Testis (tissue), 2 donors: ENCODE data around the gene ZNF280B.

Source experiments
- POLR2A ChIP-seq: fragments of 450-650 bp; IDR thresholded peaks from one replicate; pipeline ENCODE4 v1.6.1; 2017; ENCODE audit warnings: antibody characterized with exemption, mild to moderate bottlenecking, moderate library complexity
- TF ChIP-seq, protein P1 (sequence below), 3 experiments: fragments of 450-650 bp in 2 of 3; fragments of 200-600 bp in 1 of 3; sonication (generic) in 1 of 3; IDR thresholded peaks; one replicate each; pipeline ENCODE4 v1.5.1; 2016 to 2019; ENCODE audit warnings: antibody characterized with exemption in 3 of 3, mild to moderate bottlenecking in 2 of 3, moderate library complexity in 1 of 3

DNA sequence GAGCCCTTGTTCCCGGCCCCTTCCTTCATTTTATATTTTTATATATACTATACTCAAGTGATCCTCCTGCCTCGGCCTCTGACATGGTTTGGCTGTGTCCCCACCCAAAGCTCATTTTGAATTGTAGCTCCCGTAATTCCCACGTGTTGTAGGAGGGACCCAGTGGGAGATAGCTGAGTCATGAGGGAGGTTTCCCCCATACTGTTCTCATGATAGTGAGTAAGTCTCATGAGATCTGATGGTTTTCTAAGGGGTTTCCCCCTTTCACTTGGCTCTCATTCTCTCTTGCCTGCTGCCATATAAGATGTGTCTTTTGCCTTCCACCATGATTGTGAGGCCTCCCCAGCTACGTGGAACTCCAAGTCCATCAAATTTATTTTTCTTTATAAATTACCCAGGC, 18.8 kb upstream of the ZNF280B start:
- TF ChIP-seq, protein P1, sequence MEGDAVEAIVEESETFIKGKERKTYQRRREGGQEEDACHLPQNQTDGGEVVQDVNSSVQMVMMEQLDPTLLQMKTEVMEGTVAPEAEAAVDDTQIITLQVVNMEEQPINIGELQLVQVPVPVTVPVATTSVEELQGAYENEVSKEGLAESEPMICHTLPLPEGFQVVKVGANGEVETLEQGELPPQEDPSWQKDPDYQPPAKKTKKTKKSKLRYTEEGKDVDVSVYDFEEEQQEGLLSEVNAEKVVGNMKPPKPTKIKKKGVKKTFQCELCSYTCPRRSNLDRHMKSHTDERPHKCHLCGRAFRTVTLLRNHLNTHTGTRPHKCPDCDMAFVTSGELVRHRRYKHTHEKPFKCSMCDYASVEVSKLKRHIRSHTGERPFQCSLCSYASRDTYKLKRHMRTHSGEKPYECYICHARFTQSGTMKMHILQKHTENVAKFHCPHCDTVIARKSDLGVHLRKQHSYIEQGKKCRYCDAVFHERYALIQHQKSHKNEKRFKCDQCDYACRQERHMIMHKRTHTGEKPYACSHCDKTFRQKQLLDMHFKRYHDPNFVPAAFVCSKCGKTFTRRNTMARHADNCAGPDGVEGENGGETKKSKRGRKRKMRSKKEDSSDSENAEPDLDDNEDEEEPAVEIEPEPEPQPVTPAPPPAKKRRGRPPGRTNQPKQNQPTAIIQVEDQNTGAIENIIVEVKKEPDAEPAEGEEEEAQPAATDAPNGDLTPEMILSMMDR (IDR thresholded peaks at IDR 0.05) = no peak
- no peak for TF ChIP-seq POLR2A
